Fibroblast of skin of left quadriceps (primary cell): ENCODE data around the gene DEF6.

Experiments used
- DNase-seq, 2 experiments: peaks; one replicate each; pipeline ENCODE4 v3.0.0-alpha.2; 2013; ENCODE audit warnings: low read depth in 2 of 2

The DEF6 gene

GRCh38 chr6:35343092-35343834 lies 45.6 kb downstream of the DEF6 start:
- DNase-seq: no peak

- no peak for DNase-seq
Measured at GRCh38 chr6:35343835-35344550, 46.4 kb downstream of the DEF6 start.

GRCh38 chr6:35351422-35351821 lies 53.8 kb downstream of the DEF6 start:
- no peak for DNase-seq

- no peak for DNase-seq
Measured at GRCh38 chr6:35352735-35353134, 55.1 kb downstream of the DEF6 start.

- no peak for DNase-seq
Measured at GRCh38 chr6:35354361-35355135, 56.9 kb downstream of the DEF6 start.

- no peak for DNase-seq
Measured at GRCh38 chr6:35356391-35356790, 58.8 kb downstream of the DEF6 start.

- no peak for DNase-seq
Measured at GRCh38 chr6:35357677-35358076, 60.1 kb downstream of the DEF6 start.

- DNase-seq: no peak
Measured at GRCh38 chr6:35358086-35358485, 60.5 kb downstream of the DEF6 start.

- no peak for DNase-seq
Measured at GRCh38 chr6:35359346-35359743, 61.7 kb downstream of the DEF6 start.

- peak in 1 of 2 experiments; percentile 33 for DNase-seq
Measured at GRCh38 chr6:35359744-35360348, 62.2 kb downstream of the DEF6 start.

- DNase-seq: no peak
Measured at GRCh38 chr6:35360349-35361138, 62.9 kb downstream of the DEF6 start.

- DNase-seq: no peak
Measured at GRCh38 chr6:35362200-35362599, 64.6 kb downstream of the DEF6 start.

- peak; percentile 65 to 71 for DNase-seq
Measured at GRCh38 chr6:35363293-35363750, 65.7 kb downstream of the DEF6 start.

- no peak for DNase-seq
Measured at GRCh38 chr6:35365594-35366203, 68.1 kb downstream of the DEF6 start.

GRCh38 chr6:35366204-35366596 lies 68.6 kb downstream of the DEF6 start:
- no peak for DNase-seq

- no peak for DNase-seq
Measured at GRCh38 chr6:35367646-35368037, 70.0 kb downstream of the DEF6 start.

- DNase-seq: peak; percentile 80 to 82
Measured at GRCh38 chr6:35368038-35368887, 70.6 kb downstream of the DEF6 start.

- DNase-seq: peak; percentile 84 to 87
Measured at GRCh38 chr6:35370124-35370741, 72.6 kb downstream of the DEF6 start.

- DNase-seq: peak; percentile 64 to 65
Measured at GRCh38 chr6:35370785-35371493, 73.3 kb downstream of the DEF6 start.
